HepG2 (cell line): ENCODE data around the gene LIMS2. TPM values are rescaled to one million over a fixed set of nuclear protein-coding genes. Genes with fewer than 3 reads are reported as not detected.

Source experiments
- DMTF1 ChIP-seq: sonication (generic); formaldehyde crosslinking; IDR thresholded peaks from 2 replicates; pipeline ENCODE4 v1.4.0; 2020; ENCODE audit warnings: mild to moderate bottlenecking, missing genetic modification reagents
- FLYWCH1 ChIP-seq: sonication (generic); formaldehyde crosslinking; IDR thresholded peaks from 2 replicates; pipeline ENCODE4 v1.8.1; 2023; ENCODE audit warnings: mild to moderate bottlenecking, missing genetic modification reagents
- HMGXB3 ChIP-seq: sonication (generic); formaldehyde crosslinking; IDR thresholded peaks from 2 replicates; pipeline ENCODE4 v1.4.0; 2020; ENCODE audit warnings: missing genetic modification reagents, borderline replicate concordance
- MXI1 ChIP-seq: IDR thresholded peaks from 3 replicates; pipeline ENCODE4 v1.6.1; 2012; ENCODE audit warnings: low read depth, low read length, inconsistent platforms, borderline replicate concordance
- RARA ChIP-seq: IDR thresholded peaks from 2 replicates; pipeline ENCODE4 v1.6.1; 2016; ENCODE audit warnings: missing genetic modification reagents, missing compliant biosample characterization
- SNAPC2 ChIP-seq: sonication (generic); formaldehyde crosslinking; IDR thresholded peaks from 2 replicates; pipeline ENCODE4 v1.8.1; 2022; ENCODE audit warnings: mild to moderate bottlenecking, missing genetic modification reagents
- SNAPC5 ChIP-seq: sonication (generic); formaldehyde crosslinking; IDR thresholded peaks from 2 replicates; pipeline ENCODE4 v1.8.1; 2023; ENCODE audit warnings: mild to moderate bottlenecking, missing genetic modification reagents, borderline replicate concordance
- SPEN ChIP-seq: sonication (generic); formaldehyde crosslinking; IDR thresholded peaks from 2 replicates; pipeline ENCODE4 v1.5.1; 2020; ENCODE audit warnings: low read depth, mild to moderate bottlenecking, missing genetic modification reagents
- TEF ChIP-seq: sonication (generic); formaldehyde crosslinking; IDR thresholded peaks from 2 replicates; pipeline ENCODE4 v1.5.0; 2020; ENCODE audit warnings: missing genetic modification reagents
- TIGD3 ChIP-seq: sonication (generic); formaldehyde crosslinking; IDR thresholded peaks from 2 replicates; pipeline ENCODE4 v1.5.1; 2020; ENCODE audit warnings: mild to moderate bottlenecking, missing genetic modification reagents, borderline replicate concordance
- ZFP1 ChIP-seq: IDR thresholded peaks from 2 replicates; pipeline ENCODE4 v1.6.1; 2016
- ZFP82 ChIP-seq: sonication (generic); formaldehyde crosslinking; IDR thresholded peaks from 2 replicates; pipeline ENCODE4 v1.5.1; 2020; ENCODE audit warnings: mild to moderate bottlenecking, missing genetic modification reagents, borderline replicate concordance
- ZNF101 ChIP-seq: sonication (generic); formaldehyde crosslinking; IDR thresholded peaks from 2 replicates; pipeline ENCODE4 v1.4.0; 2020; ENCODE audit warnings: mild to moderate bottlenecking, low read depth, missing genetic modification reagents, borderline replicate concordance
- ZNF282 ChIP-seq: fragments of 450-650 bp; IDR thresholded peaks from 2 replicates; pipeline ENCODE4 v1.6.1; 2018; ENCODE audit not compliant: partially characterized antibody
- ZNF326 ChIP-seq: sonication (generic); formaldehyde crosslinking; IDR thresholded peaks from 2 replicates; pipeline ENCODE4 v1.4.0; 2020; ENCODE audit warnings: missing genetic modification reagents, borderline replicate concordance
- ZNF704 ChIP-seq: sonication (generic); formaldehyde crosslinking; IDR thresholded peaks from 2 replicates; pipeline ENCODE4 v1.8.1; 2023; ENCODE audit warnings: mild to moderate bottlenecking, inconsistent platforms, moderate library complexity, missing genetic modification reagents, borderline replicate concordance
- polyA plus RNA-seq, 8 experiments: library from polyadenylated mRNA; depleted of rRNA in 3 of 8; stranded (reverse) in 7 of 8; unstranded in 1 of 8; fragments of >200 nt; fragmentation: Illumina TruSeq in 4 of 8; extraction: Trizol in 4 of 8; gene quantifications; 2 replicates each; pipeline versions ENCODE4 v1.2.1 to v1.2.3, GENCODE V29; 2011 to 2016; ENCODE audit warnings: low read depth in 4 of 8, missing spikeins in 1 of 8, mixed read lengths in 1 of 8; ENCODE audit not compliant: insufficient read depth in 1 of 8
- total RNA-seq, 5 experiments: library from RNA; depleted of rRNA; stranded (reverse); fragments of >200 nt; fragmentation: Illumina TruSeq; extraction: Trizol; gene quantifications; 2 replicates each; pipeline ENCODE4 v1.2.3, GENCODE V29; 2016; ENCODE audit warnings: low read depth in 1 of 5

Gene LIMS2
- total and polyA plus RNA-seq, 2 of the 13 experiments (the other 11 are each of a cell fraction or from before 2014, with no cell fraction given): 1.0 to 1.9 TPM

GRCh38 chr2:127591221-127591923 is 84.0 kb downstream of the LIMS2 start (continued):
- peak; percentile 42; the same call in 1 of the 2 replicates for TF ChIP-seq ZNF704 (CRISPR knock-in tag)
- no peak for TF ChIP-seq ZFP82 (CRISPR knock-in tag)
- no peak for TF ChIP-seq HMGXB3 (CRISPR knock-in tag)
- peak; percentile 64; the same call in 1 of the 2 replicates for TF ChIP-seq SPEN
- no peak for TF ChIP-seq ZNF101 (CRISPR knock-in tag)
- TF ChIP-seq DMTF1 (CRISPR knock-in tag): no peak
- no peak for TF ChIP-seq SNAPC2
- TF ChIP-seq ZNF282: no peak
- TF ChIP-seq FLYWCH1 (CRISPR knock-in tag): no peak
- TF ChIP-seq RARA (CRISPR knock-in tag): 0 out of 2 replicates have a peak, but pooled peaks have one; percentile 22
- peak; percentile 58; the same call in 1 of the 3 replicates for TF ChIP-seq MXI1
- no peak for TF ChIP-seq TIGD3 (CRISPR knock-in tag)
- no peak for TF ChIP-seq SNAPC5 (CRISPR knock-in tag)
- TF ChIP-seq TEF (CRISPR knock-in tag): no peak
- no peak for TF ChIP-seq ZFP1 (CRISPR knock-in tag)
- no peak for TF ChIP-seq ZNF326 (CRISPR knock-in tag)
